Neural crest cell (in vitro differentiated cells): ENCODE results near the gene CA10. TPM values are rescaled to one million over a fixed set of nuclear protein-coding genes. Genes with fewer than 3 reads are reported as not detected.

ENCODE experiments used
- DNase-seq: peaks from one replicate; pipeline ENCODE4 v3.0.0; 2021; ENCODE audit warnings: low read depth, mixed read lengths, low spot score
- H3K27ac Mint-ChIP-seq: one replicate; pipeline ENCODE4 v1.8.0; 2021; ENCODE audit warnings: mild to moderate bottlenecking, mixed read lengths; ENCODE audit not compliant: unreplicated experiment
- H3K27me3 Mint-ChIP-seq: 2 replicates; pipeline ENCODE4 v1.8.0; 2021; ENCODE audit warnings: low read depth, mild to moderate bottlenecking, mixed read lengths
- H3K36me3 Mint-ChIP-seq: 2 replicates; pipeline ENCODE4 v1.8.0; 2021; ENCODE audit warnings: low read depth, mild to moderate bottlenecking, mixed read lengths
- H3K4me1 Mint-ChIP-seq: 2 replicates; pipeline ENCODE4 v1.8.0; 2021; ENCODE audit warnings: mixed read lengths
- H3K4me3 Mint-ChIP-seq: one replicate; pipeline ENCODE4 v1.8.0; 2021; ENCODE audit warnings: mild to moderate bottlenecking, mixed read lengths
- H3K9me3 Mint-ChIP-seq: 2 replicates; pipeline ENCODE4 v1.8.0; 2021; ENCODE audit warnings: mixed read lengths
- CTCF ChIP-seq: fragments of 200-600 bp; sonication (generic); conservative IDR thresholded peaks from 2 replicates; pipeline ENCODE4 v1.5.0; 2021; ENCODE audit warnings: antibody characterized with exemption, mild to moderate bottlenecking
- total RNA-seq: library from RNA; stranded (reverse); gene quantifications from 2 replicates; pipeline ENCODE4 v1.2.1, GENCODE V29; 2021

CA10 gene
- total RNA-seq, 1 donor from 2014 or later, result not detected

DNA sequence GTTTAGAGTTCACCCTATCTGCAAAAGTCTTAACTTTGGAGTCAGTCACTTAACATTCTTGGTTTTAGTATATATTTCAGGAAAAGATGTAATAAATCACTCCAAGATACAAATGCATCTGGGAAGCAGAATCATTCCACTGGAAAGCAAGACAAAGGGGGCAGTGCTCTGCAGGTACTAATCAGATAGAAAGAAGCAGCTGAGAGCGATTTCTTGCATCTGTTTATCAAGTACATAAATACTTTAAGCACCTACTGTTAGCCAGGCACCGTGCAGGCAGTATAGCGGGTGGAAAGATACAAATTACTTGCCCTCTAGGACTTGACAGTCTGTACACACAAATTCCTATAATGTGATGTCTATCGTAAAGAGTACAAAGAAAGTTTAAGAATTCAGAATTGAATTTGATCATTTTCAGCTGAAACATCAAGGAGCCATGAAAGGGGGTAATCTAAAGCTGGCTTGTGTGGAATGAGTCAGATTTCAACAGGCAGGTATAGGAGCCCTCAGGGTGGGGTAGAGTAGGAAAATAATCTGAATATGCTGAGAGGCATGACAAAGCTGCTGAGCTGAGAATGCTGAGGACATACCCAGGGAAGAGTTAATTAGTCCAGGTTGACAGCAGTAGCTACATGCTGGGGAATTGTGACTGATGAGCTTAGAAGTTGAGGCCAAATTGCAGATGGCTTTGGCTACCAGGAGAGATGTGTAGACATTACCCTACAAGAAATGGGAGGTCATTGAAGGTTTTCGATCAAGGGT is 110.2 kb downstream of the CA10 start:
- Mint-ChIP-seq H3K9me3 (peaks cover 13% of the 10 kb centered on the region), H3K4me3 (no peak overlapping the region), H3K27ac (no peak overlapping the region), H3K36me3 (no peaks in the 10 kb centered on the region), H3K4me1 (no peaks in the 10 kb centered on the region), H3K27me3 (peaks cover 11% of the 10 kb centered on the region)
- DNase-seq, result no peak
- no peak for TF ChIP-seq CTCF

DNA sequence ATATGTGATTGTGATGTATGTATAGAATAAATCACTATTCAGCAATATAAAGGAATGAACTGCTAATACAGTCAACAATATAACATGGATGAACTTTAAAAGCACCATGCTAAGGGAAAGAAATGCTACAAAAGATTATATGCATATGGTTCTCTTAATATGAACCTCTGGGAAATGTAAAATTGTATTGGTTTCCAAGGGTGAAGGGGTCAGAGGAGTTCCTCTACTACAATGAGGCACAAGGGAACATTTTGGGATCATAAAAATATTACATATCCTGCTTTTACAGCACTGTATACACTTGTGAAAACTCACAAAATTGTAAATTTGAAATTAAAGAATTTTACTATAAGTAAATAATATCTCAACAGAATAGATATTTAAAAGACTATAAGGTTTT is 111.4 kb downstream of the CA10 start:
- Mint-ChIP-seq H3K4me3 (no peak overlapping the region), H3K4me1 (no peaks in the 10 kb centered on the region), H3K9me3 (peaks cover 10% of the 10 kb centered on the region), H3K27ac (no peak overlapping the region), H3K27me3 (peaks cover 7% of the 10 kb centered on the region), H3K36me3 (no peaks in the 10 kb centered on the region)
- no peak for DNase-seq
- TF ChIP-seq CTCF, result no peak

- Mint-ChIP-seq H3K27me3 (no peaks in the 10 kb centered on the region), H3K36me3 (no peaks in the 10 kb centered on the region), H3K4me3 (no peak overlapping the region), H3K9me3 (peaks cover 3% of the 10 kb centered on the region), H3K4me1 (no peaks in the 10 kb centered on the region), H3K27ac (no peak overlapping the region)
- no peak for DNase-seq
- TF ChIP-seq CTCF, result no peak
Measured at GRCh38 chr17:52041123-52041617, 117.3 kb downstream of the CA10 start.

- no peak overlapping the region for H3K4me3 Mint-ChIP-seq
- H3K27me3 Mint-ChIP-seq, result no peaks in the 10 kb centered on the region
- TF ChIP-seq CTCF, result no peak
- no peak for DNase-seq
- peaks cover 2% of the 10 kb centered on the region for H3K9me3 Mint-ChIP-seq
- H3K4me1 Mint-ChIP-seq, result peaks cover 10% of the 10 kb centered on the region
- no peak overlapping the region for H3K27ac Mint-ChIP-seq
- H3K36me3 Mint-ChIP-seq, result no peaks in the 10 kb centered on the region
Measured at GRCh38 chr17:52036416-52036815, 122.1 kb downstream of the CA10 start.

DNA sequence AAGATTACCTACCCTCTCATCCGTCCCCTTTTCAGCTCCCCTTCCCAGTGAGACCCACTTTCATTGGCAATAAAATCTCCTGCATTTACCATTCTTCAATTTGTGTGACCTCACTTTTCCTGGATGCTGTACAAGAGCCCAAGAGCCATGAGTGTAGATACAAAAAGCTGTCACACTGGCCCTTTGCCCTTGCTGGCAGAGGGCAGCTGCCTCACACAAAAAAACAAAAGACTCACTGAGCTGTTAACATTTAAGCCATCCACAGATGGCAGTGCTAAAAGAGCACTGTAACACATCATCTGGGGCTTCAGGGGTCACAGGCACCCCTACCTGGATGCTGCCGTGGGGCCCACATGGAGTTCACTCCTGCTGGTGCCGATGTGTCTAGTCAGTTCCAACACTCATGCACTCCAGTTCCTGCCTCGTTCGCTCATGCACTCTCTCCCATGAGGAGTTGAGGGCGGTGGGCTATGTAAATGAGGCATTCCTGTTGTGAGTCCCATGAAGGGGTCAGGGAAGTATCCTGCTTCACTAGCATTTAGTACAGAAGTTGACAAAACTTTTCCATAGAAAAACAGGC is 123.1 kb downstream of the CA10 start:
- H3K4me3 Mint-ChIP-seq, result no peak overlapping the region
- H3K4me1 Mint-ChIP-seq, result peaks cover 10% of the 10 kb centered on the region
- peaks cover 2% of the 10 kb centered on the region for H3K9me3 Mint-ChIP-seq
- no peaks in the 10 kb centered on the region for H3K36me3 Mint-ChIP-seq
- H3K27me3 Mint-ChIP-seq, result no peaks in the 10 kb centered on the region
- H3K27ac Mint-ChIP-seq, result no peak overlapping the region
- DNase-seq, result no peak
- no peak for TF ChIP-seq CTCF
